SK-N-SH treated with all-trans-retinoic acid at 6 μM for 48 hours (cell line): ENCODE data around the gene PCDHGA1.

Experiments
- ESRRG ChIP-seq: fragments of 250-450 bp; sonication (Bioruptor Pico); IDR thresholded peaks from 2 replicates; pipeline ENCODE4 v1.6.1; 2021; ENCODE audit warnings: mild to moderate bottlenecking
- GLIS3 ChIP-seq: fragments of 250-450 bp; sonication (Bioruptor Pico); IDR thresholded peaks from 2 replicates; pipeline ENCODE4 v1.5.0; 2020; ENCODE audit warnings: mild to moderate bottlenecking, moderate library complexity
- RARB ChIP-seq: fragments of 250-450 bp; sonication (Bioruptor Pico); IDR thresholded peaks from 2 replicates; pipeline ENCODE4 v1.8.0; 2021; ENCODE audit warnings: mild to moderate bottlenecking, moderate library complexity
- ZFP30 ChIP-seq: fragments of 450-650 bp; formaldehyde crosslinking; IDR thresholded peaks from 2 replicates; pipeline ENCODE4 v1.5.0; 2022; ENCODE audit warnings: mild to moderate bottlenecking, moderate library complexity
- TF ChIP-seq, protein P1 (sequence below): fragments of 250-450 bp; sonication (Bioruptor Pico); IDR thresholded peaks from 2 replicates; pipeline ENCODE4 v1.5.1; 2021; ENCODE audit warnings: mild to moderate bottlenecking, moderate library complexity
- TF ChIP-seq, protein P2 (sequence below): fragments of 250-450 bp; sonication (Bioruptor Pico); IDR thresholded peaks from 2 replicates; pipeline ENCODE4 v1.8.0; 2020; ENCODE audit warnings: mild to moderate bottlenecking, moderate library complexity, borderline replicate concordance
- TF ChIP-seq, protein P3 (sequence below): fragments of 250-450 bp; sonication (Bioruptor Pico); IDR thresholded peaks from 2 replicates; pipeline ENCODE4 v1.5.0; 2020; ENCODE audit warnings: mild to moderate bottlenecking, moderate library complexity

DNA sequence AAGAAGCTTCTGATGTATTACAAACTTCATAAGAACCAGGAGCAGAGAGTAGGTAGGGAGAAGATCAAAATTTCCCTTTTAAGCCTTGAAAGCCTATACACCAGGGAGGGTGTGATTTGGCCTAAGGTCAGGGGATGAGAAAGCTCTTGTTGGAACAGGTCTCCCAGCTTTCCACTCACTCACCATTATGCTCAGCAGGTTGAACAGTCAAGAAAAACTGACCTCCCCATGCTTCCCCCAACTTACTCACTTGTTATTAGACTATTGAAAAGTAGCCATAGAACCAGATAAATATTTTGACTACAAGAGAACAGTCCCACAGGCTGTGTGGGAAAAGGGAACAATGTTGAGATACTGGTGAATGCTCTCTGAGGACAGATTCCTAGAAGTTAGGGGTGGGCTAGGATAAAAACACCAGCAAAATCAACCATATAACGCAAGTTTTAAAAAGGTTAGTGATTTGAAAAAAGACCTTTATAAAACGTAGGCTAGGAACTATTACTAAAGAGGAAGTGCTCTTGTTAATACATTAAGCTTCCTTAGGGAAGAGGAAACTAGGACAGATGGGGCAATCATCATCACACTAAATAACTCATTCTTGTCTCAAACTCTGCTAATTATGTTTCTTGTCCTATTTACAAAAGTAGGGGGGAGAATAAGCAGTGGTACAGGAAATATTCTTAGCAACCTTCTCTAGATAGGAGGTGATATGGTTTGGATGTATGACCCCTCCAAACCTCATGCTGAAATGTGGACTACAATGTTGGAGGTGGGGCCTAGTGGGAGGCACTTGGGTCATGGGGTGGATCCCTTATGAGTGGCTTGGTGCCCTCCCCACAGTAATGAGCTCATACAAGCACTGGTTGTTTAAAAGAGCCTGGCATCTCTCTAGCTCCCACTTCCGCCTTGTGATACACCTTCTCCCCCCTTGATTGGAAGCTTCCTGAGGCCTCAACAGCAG is 189.6 kb downstream of the PCDHGA1 start:
- TF ChIP-seq, protein P1, sequence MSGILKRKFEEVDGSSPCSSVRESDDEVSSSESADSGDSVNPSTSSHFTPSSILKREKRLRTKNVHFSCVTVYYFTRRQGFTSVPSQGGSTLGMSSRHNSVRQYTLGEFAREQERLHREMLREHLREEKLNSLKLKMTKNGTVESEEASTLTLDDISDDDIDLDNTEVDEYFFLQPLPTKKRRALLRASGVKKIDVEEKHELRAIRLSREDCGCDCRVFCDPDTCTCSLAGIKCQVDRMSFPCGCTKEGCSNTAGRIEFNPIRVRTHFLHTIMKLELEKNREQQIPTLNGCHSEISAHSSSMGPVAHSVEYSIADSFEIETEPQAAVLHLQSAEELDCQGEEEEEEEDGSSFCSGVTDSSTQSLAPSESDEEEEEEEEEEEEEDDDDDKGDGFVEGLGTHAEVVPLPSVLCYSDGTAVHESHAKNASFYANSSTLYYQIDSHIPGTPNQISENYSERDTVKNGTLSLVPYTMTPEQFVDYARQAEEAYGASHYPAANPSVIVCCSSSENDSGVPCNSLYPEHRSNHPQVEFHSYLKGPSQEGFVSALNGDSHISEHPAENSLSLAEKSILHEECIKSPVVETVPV (CRISPR knock-in tag), result no peak
- TF ChIP-seq, protein P2, sequence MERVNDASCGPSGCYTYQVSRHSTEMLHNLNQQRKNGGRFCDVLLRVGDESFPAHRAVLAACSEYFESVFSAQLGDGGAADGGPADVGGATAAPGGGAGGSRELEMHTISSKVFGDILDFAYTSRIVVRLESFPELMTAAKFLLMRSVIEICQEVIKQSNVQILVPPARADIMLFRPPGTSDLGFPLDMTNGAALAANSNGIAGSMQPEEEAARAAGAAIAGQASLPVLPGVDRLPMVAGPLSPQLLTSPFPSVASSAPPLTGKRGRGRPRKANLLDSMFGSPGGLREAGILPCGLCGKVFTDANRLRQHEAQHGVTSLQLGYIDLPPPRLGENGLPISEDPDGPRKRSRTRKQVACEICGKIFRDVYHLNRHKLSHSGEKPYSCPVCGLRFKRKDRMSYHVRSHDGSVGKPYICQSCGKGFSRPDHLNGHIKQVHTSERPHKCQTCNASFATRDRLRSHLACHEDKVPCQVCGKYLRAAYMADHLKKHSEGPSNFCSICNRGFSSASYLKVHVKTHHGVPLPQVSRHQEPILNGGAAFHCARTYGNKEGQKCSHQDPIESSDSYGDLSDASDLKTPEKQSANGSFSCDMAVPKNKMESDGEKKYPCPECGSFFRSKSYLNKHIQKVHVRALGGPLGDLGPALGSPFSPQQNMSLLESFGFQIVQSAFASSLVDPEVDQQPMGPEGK (CRISPR knock-in tag), result no peak
- TF ChIP-seq, protein P3, sequence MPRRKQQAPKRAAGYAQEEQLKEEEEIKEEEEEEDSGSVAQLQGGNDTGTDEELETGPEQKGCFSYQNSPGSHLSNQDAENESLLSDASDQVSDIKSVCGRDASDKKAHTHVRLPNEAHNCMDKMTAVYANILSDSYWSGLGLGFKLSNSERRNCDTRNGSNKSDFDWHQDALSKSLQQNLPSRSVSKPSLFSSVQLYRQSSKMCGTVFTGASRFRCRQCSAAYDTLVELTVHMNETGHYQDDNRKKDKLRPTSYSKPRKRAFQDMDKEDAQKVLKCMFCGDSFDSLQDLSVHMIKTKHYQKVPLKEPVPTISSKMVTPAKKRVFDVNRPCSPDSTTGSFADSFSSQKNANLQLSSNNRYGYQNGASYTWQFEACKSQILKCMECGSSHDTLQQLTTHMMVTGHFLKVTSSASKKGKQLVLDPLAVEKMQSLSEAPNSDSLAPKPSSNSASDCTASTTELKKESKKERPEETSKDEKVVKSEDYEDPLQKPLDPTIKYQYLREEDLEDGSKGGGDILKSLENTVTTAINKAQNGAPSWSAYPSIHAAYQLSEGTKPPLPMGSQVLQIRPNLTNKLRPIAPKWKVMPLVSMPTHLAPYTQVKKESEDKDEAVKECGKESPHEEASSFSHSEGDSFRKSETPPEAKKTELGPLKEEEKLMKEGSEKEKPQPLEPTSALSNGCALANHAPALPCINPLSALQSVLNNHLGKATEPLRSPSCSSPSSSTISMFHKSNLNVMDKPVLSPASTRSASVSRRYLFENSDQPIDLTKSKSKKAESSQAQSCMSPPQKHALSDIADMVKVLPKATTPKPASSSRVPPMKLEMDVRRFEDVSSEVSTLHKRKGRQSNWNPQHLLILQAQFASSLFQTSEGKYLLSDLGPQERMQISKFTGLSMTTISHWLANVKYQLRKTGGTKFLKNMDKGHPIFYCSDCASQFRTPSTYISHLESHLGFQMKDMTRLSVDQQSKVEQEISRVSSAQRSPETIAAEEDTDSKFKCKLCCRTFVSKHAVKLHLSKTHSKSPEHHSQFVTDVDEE (CRISPR knock-in tag), result no peak
- TF ChIP-seq ESRRG (CRISPR knock-in tag) (no peak), GLIS3 (CRISPR knock-in tag) (no peak), RARB (CRISPR knock-in tag) (no peak), ZFP30 (no peak)
